Measurements from ENCODE around the gene ZNF639. TPM values are rescaled to one million over a fixed set of nuclear protein-coding genes. Genes with fewer than 3 reads are reported as not detected.
A peak's percentile ranks its signal among the peaks of the same experiment; 100 is the strongest.

The ZNF639 gene
- total and polyA plus RNA-seq, 10 of the 15 experiments (the other 5 are each of a cell fraction or from before 2014, with no cell fraction given): 16.3 to 61.2 (median 35.3) TPM

- no peak overlapping the region for H3K4me3 ChIP-seq
- no peak for TF ChIP-seq POLR2A (IDR thresholded peaks at IDR 0.05; ENCODE audit: low read depth, low read length)
- TF ChIP-seq NR2F1 (conservative IDR thresholded peaks at IDR 0.05): no peak
- TF ChIP-seq KDM1A (IDR thresholded peaks at IDR 0.05; ENCODE audit: borderline replicate concordance): no peak
- no peak overlapping the region for H2AFZ ChIP-seq (ENCODE audit: control insufficient read depth, low read depth, low read length)
- H3K4me2 ChIP-seq (ENCODE audit: control insufficient read depth, insufficient read depth): no peak overlapping the region
- H3K36me3 ChIP-seq (ENCODE audit: control insufficient read depth in 2 of 2, insufficient read depth in 2 of 2, low read length in 1 of 2): no peaks in the 10 kb centered on the region
- RAD21 ChIA-PET (ENCODE audit: unreplicated experiment): no interaction called here
- POLR2A ChIA-PET: interaction anchor here (0.9 kb wide), 1 partner anchor 340 kb away, joined by 3 read pairs; no protein-coding TSS in a partner anchor
- CTCF ChIA-PET: interaction anchor here (0.6 kb wide), 1 partner anchor 260 kb away, joined by 3 read pairs; no protein-coding TSS in a partner anchor
- no peaks in the 10 kb centered on the region for H3K79me2 ChIP-seq (ENCODE audit: control insufficient read depth, insufficient read depth, low read length)
- H4K20me1 ChIP-seq (ENCODE audit: control insufficient read depth, insufficient read depth): no peaks in the 10 kb centered on the region
- SMC1A ChIA-PET (ENCODE audit: uncharacterized antibody, unreplicated experiment): no interaction called here
- no peak overlapping the region for H3K9ac ChIP-seq (ENCODE audit: control insufficient read depth, insufficient read depth, low read length)
- intact Hi-C loops (cut with micrococcal nuclease; ENCODE audit: unreplicated experiment): no loop called here
- FAIRE-seq (no peak), DNase-seq (ENCODE audit: low read depth, low spot score) (no peak), ATAC-seq (no peak)
- no peak overlapping the region for H3K27ac ChIP-seq (ENCODE audit: control insufficient read depth, insufficient read depth)
- no peaks in the 10 kb centered on the region for H3K9me3 ChIP-seq (replicated peaks; ENCODE audit: control insufficient read depth, insufficient read depth, low read length)
- in situ Hi-C loops (cut with MboI): no loop called here
- peaks cover 4% of the 10 kb centered on the region for H3K4me1 ChIP-seq (ENCODE audit: control insufficient read depth, insufficient read depth, low read length)
- no peaks in the 10 kb centered on the region for H3K27me3 ChIP-seq (replicated peaks in 1 of 2; ENCODE audit: control insufficient read depth in 2 of 2, insufficient read depth in 2 of 2, low read length in 1 of 2)
- BruUV-seq (replicated peaks): no TSS peak
Observed at GRCh38 chr3:179308001-179308400, 14.8 kb upstream of the ZNF639 start.

DNA sequence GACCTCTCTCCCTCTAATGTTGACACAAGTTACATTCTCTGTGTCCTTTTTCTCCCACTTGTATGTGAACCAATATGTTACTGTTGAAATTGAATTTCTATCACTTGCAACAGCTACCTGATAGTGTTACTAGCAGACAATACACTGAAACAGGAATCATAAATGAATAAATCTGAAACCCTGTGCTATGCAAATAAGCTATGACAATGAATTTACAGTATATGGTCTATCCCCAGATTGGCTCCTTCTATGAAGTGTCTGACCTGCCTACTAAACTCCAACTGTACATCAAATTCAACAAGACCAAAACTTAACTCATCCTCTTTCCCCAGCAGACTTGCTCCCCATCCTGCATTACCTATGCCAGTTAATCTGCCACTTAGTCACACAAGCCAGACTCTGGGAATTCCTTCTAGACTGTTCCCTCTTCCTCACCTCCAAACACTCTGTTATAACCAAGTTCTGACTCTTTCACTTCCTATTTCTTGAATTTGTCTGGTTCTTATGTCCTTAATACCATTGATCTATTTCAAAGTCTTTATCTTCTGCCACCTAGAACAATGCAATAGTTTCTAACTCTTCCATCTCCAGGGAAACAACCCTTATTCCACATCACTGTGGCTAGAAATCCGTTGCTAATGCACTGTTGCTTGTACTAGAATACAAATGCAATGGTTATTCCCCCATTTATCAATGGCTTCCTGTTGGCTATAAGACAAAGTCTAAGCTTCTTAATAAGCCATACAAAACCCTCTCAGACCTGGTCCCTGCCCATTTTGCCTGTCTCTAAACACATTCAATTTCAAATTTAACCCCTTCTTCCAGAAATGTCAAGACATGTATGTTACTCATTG is 13.4 kb upstream of the ZNF639 start:
- Histone ChIP-seq H2AFZ (ENCODE audit: control insufficient read depth, low read depth, low read length) (peak overlapping the region; percentile 41), H3K36me3 (ENCODE audit: control insufficient read depth in 2 of 2, insufficient read depth in 2 of 2, low read length in 1 of 2) (no peaks in the 10 kb centered on the region), H3K4me2 (ENCODE audit: control insufficient read depth, insufficient read depth) (peak overlapping the region; percentile 59), H3K4me3 (no peak overlapping the region), H3K27ac (ENCODE audit: control insufficient read depth, insufficient read depth) (no peak overlapping the region), H3K79me2 (ENCODE audit: control insufficient read depth, insufficient read depth, low read length) (no peaks in the 10 kb centered on the region), H3K9me3 (replicated peaks; ENCODE audit: control insufficient read depth, insufficient read depth, low read length) (no peaks in the 10 kb centered on the region), H4K20me1 (ENCODE audit: control insufficient read depth, insufficient read depth) (no peaks in the 10 kb centered on the region), H3K27me3 (replicated peaks in 1 of 2; ENCODE audit: control insufficient read depth in 2 of 2, insufficient read depth in 2 of 2, low read length in 1 of 2) (no peaks in the 10 kb centered on the region), H3K4me1 (ENCODE audit: control insufficient read depth, insufficient read depth, low read length) (peaks cover 4% of the 10 kb centered on the region), H3K9ac (ENCODE audit: control insufficient read depth, insufficient read depth, low read length) (no peak overlapping the region)
- SMC1A ChIA-PET (ENCODE audit: uncharacterized antibody, unreplicated experiment): interaction anchor here (0.6 to 2.5 kb wide), 9 partner anchors 15 to 296 kb away, joined by 3 to 8 read pairs (median 3); no protein-coding TSS in a partner anchor
- POLR2A ChIA-PET: interaction anchor here (0.8 to 1.9 kb wide), 2 partner anchors 11 to 234 kb away, joined by 3 to 6 read pairs; no protein-coding TSS in a partner anchor
- FAIRE-seq (peak; percentile 13), DNase-seq (ENCODE audit: low read depth, low spot score) (no peak), ATAC-seq (peak; percentile 95)
- in situ Hi-C loops (cut with MboI): loop anchor here (10.0 kb wide), 2 partner anchors 205 to 875 kb away; no protein-coding TSS in a partner anchor
- intact Hi-C loops (cut with micrococcal nuclease; ENCODE audit: unreplicated experiment): no loop called here
- BruUV-seq (replicated peaks): no TSS peak
- CTCF ChIA-PET: interaction anchor here (1.3 to 2.3 kb wide), 5 partner anchors 12 to 294 kb away, joined by 3 to 9 read pairs (median 7); partner anchors contain the start of gene ACTL6A
- WGBS (ENCODE audit: insufficient coverage, insufficient replicate concordance, low lambda C conversion rate, missing lambda C conversion rate): 40% methylated on average over 1 of the region's 1 CpG
- RAD21 ChIA-PET (ENCODE audit: unreplicated experiment): interaction anchor here (0.8 to 1.5 kb wide), 5 partner anchors 11 to 294 kb away, joined by 3 to 4 read pairs (median 3); no protein-coding TSS in a partner anchor
- TF ChIP-seq IKZF1 (conservative IDR thresholded peaks at IDR 0.05) (peak; percentile 60), NBN (IDR thresholded peaks at IDR 0.05) (0 out of 2 replicates have a peak, but pooled peaks have one; percentile 40), MTA3 (IDR thresholded peaks at IDR 0.05; ENCODE audit: borderline replicate concordance, low read length) (no peak), RBBP5 (conservative IDR thresholded peaks at IDR 0.05) (no peak), IKZF2 (IDR thresholded peaks at IDR 0.05) (peak; percentile 79 to 81), POU2F2 (IDR thresholded peaks at IDR 0.05; ENCODE audit: borderline replicate concordance, low read depth, low read length) (no peak), MTA2 (IDR thresholded peaks at IDR 0.05; ENCODE audit: low read depth) (peak; percentile 25; the same call in 1 of the 2 replicates), MEF2B (IDR thresholded peaks at IDR 0.05; ENCODE audit: partially characterized antibody, poor library complexity, severe bottlenecking) (no peak), DPF2 (IDR thresholded peaks at IDR 0.05) (peak; percentile 26; the same call in 1 of the 2 replicates), EGR1 (IDR thresholded peaks at IDR 0.05; ENCODE audit: borderline replicate concordance in 1 of 2, low read depth in 2 of 2, low read length in 2 of 2) (no peak), ETV6 (conservative IDR thresholded peaks at IDR 0.05 in 1 of 2, IDR thresholded peaks at IDR 0.05 in 1 of 2; ENCODE audit: borderline replicate concordance in 1 of 2, low read depth in 1 of 2) (no peak)
- TF ChIP-seq, protein P1, sequence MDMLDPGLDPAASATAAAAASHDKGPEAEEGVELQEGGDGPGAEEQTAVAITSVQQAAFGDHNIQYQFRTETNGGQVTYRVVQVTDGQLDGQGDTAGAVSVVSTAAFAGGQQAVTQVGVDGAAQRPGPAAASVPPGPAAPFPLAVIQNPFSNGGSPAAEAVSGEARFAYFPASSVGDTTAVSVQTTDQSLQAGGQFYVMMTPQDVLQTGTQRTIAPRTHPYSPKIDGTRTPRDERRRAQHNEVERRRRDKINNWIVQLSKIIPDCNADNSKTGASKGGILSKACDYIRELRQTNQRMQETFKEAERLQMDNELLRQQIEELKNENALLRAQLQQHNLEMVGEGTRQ (IDR thresholded peaks at IDR 0.05; ENCODE audit: borderline replicate concordance, low read depth, low read length): no peak

Data from GM12878 (cell line).